NCI-H2227 (cell line): ENCODE measurements around the gene GPR52.
"Not testable (repeated sequence)": the region's sequence is repeated elsewhere in the genome, so short reads cannot be mapped to it uniquely, and the experiment has no call there.

Source experiments
- DNase-seq: peaks from one replicate; lab custom pipeline; 2025; ENCODE audit not compliant: unreplicated experiment; lab: John Stamatoyannopoulos, UW

The GPR52 gene

GRCh38 chr1:174447866-174448530, at the start of gene GPR52:
Gene GPR52 (plus strand): TSS chr1:174447964. CDS start chr1:174448112, 148 bp downstream.
- DNase-seq, result no peak

- no peak for DNase-seq
Observed at GRCh38 chr1:174398246-174398645, 49.5 kb upstream of the GPR52 start.

- DNase-seq, result no peak
Observed at GRCh38 chr1:174399211-174399610, 48.6 kb upstream of the GPR52 start.

GRCh38 chr1:174401075-174401474, 46.7 kb upstream of the GPR52 start:
- no peak for DNase-seq

- no peak for DNase-seq
Observed at GRCh38 chr1:174405219-174405618, 42.5 kb upstream of the GPR52 start.

- no peak for DNase-seq
Observed at GRCh38 chr1:174406421-174406820, 41.3 kb upstream of the GPR52 start.

GRCh38 chr1:174407665-174408064, 40.1 kb upstream of the GPR52 start:
- no peak for DNase-seq

- DNase-seq, result no peak
Observed at GRCh38 chr1:174408146-174408545, 39.6 kb upstream of the GPR52 start.

GRCh38 chr1:174409801-174410200, 38.0 kb upstream of the GPR52 start:
- not testable (repeated sequence) for DNase-seq

GRCh38 chr1:174413632-174414031, 34.1 kb upstream of the GPR52 start:
- no peak for DNase-seq

- DNase-seq, result no peak
Observed at GRCh38 chr1:174414203-174414602, 33.6 kb upstream of the GPR52 start.

GRCh38 chr1:174415506-174415905, 32.3 kb upstream of the GPR52 start:
- no peak for DNase-seq

GRCh38 chr1:174417921-174418320, 29.8 kb upstream of the GPR52 start:
- DNase-seq, result no peak

GRCh38 chr1:174425121-174425520, 22.6 kb upstream of the GPR52 start:
- no peak for DNase-seq

GRCh38 chr1:174426153-174426552, 21.6 kb upstream of the GPR52 start:
- no peak for DNase-seq

- DNase-seq, result no peak
Observed at GRCh38 chr1:174428033-174428432, 19.7 kb upstream of the GPR52 start.

- no peak for DNase-seq
Observed at GRCh38 chr1:174428739-174429138, 19.0 kb upstream of the GPR52 start.

- no peak for DNase-seq
Observed at GRCh38 chr1:174433451-174433850, 14.3 kb upstream of the GPR52 start.

- no peak for DNase-seq
Observed at GRCh38 chr1:174445351-174445750, 2.4 kb upstream of the GPR52 start.

GRCh38 chr1:174445817-174446216, 1.9 kb upstream of the GPR52 start:
- peak; percentile 2 for DNase-seq

GRCh38 chr1:174448531-174448883, 743 bp downstream of the GPR52 start:
- no peak for DNase-seq

GRCh38 chr1:174448974-174449373, 1.2 kb downstream of the GPR52 start:
- DNase-seq, result no peak

GRCh38 chr1:174451408-174451807, 3.6 kb downstream of the GPR52 start:
- DNase-seq, result no peak
